ENCODE data around the gene APOB.

GRCh38 chr2:21067859-21068537 is 24.1 kb upstream of the APOB start:
- TF ChIP-seq CTCF (IDR thresholded peaks at IDR 0.05; ENCODE audit: borderline replicate concordance, extremely low read depth, low read length, poor library complexity, severe bottlenecking) (no peak), EZH2 (IDR thresholded peaks at IDR 0.05; ENCODE audit: borderline replicate concordance, low read depth, low read length, severe bottlenecking) (no peak)

Measured in DND-41 (cell line).